GM12878 (cell line): ENCODE results near the gene GUCY2D. TPM values are rescaled to one million over a fixed set of nuclear protein-coding genes. Genes with fewer than 3 reads are reported as not detected.

Experiments used
- ATAC-seq: fragments of 200-7000 bp; cut with Tn5 transposase; 3 replicates; pipeline ENCODE4 v1.9.1; 2020; ENCODE audit warnings: mild to moderate bottlenecking, moderate library complexity
- BruUV-seq: library from RNA; stranded (reverse); fragments of 400-500 nt; replicated peaks from 2 replicates; lab custom pipeline; 2021; lab: Mats Ljungman, UMichigan
- CTCF ChIA-PET: fragments of 300-600 bp; sonication (Branson Sonifier 250); formaldehyde crosslinking; extraction: SDS; loops from one replicate; lab custom pipeline; 2021; ENCODE audit warnings: inconsistent platforms; lab: Yijun Ruan, JAX
- POLR2A ChIA-PET: fragments of 350-600 bp; formaldehyde crosslinking; extraction: SDS; loops from one replicate; lab custom pipeline; 2021; ENCODE audit warnings: inconsistent platforms; lab: Charles Lee
- RAD21 ChIA-PET: fragments of 300-600 bp; sonication (Branson Sonifier 250); formaldehyde crosslinking; loops from one replicate; lab custom pipeline; 2023; ENCODE audit warnings: antibody characterized with exemption; ENCODE audit not compliant: unreplicated experiment; lab: Charles Lee
- SMC1A ChIA-PET: fragments of 300-600 bp; sonication (Branson Sonifier 250); formaldehyde crosslinking; loops from one replicate; lab custom pipeline; 2023; ENCODE audit not compliant: unreplicated experiment, uncharacterized antibody; lab: Charles Lee
- DNase-seq: peaks from one replicate; pipeline ENCODE4 v3.0.0-alpha.2; 2011; ENCODE audit warnings: low read depth, low spot score
- FAIRE-seq: peaks from 3 replicates; lab custom pipeline; 2011; peaks lifted over from hg19 to GRCh38; lab: Jason Lieb, UNC
- H2AFZ ChIP-seq: 2 replicates; pipeline ENCODE4 v1.6.0; 2011; ENCODE audit warnings: low read depth, low read length, control low read depth; ENCODE audit not compliant: control insufficient read depth
- H3K27ac ChIP-seq: 2 replicates; pipeline ENCODE4 v1.5.1; 2011; ENCODE audit warnings: control low read depth; ENCODE audit not compliant: control insufficient read depth, insufficient read depth
- H3K27me3 ChIP-seq, 2 experiments: replicated peaks in 1 of 2; 2 replicates each; pipeline versions ENCODE4 v1.6.0 to v1.6.1; 2011; ENCODE audit warnings: low read length in 1 of 2; ENCODE audit not compliant: control insufficient read depth in 2 of 2, insufficient read depth in 2 of 2
- H3K36me3 ChIP-seq, 2 experiments: 2 replicates each; pipeline ENCODE4 v1.5.1; 2011; ENCODE audit warnings: low read length in 1 of 2; ENCODE audit not compliant: control insufficient read depth in 2 of 2, insufficient read depth in 2 of 2
- H3K4me1 ChIP-seq: 2 replicates; pipeline ENCODE4 v1.6.1; 2011; ENCODE audit warnings: mild to moderate bottlenecking, low read length, moderate library complexity, mixed read lengths; ENCODE audit not compliant: control insufficient read depth, insufficient read depth
- H3K4me2 ChIP-seq: 2 replicates; pipeline ENCODE4 v1.6.0; 2011; ENCODE audit warnings: control low read depth; ENCODE audit not compliant: control insufficient read depth, insufficient read depth
- H3K4me3 ChIP-seq: fragments of 200-600 bp; sonication (generic); 2 replicates; pipeline ENCODE4 v1.5.1; 2016
- H3K79me2 ChIP-seq: 2 replicates; pipeline ENCODE4 v1.6.0; 2011; ENCODE audit warnings: low read length; ENCODE audit not compliant: control insufficient read depth, insufficient read depth
- H3K9ac ChIP-seq: 2 replicates; pipeline ENCODE4 v1.8.0; 2011; ENCODE audit warnings: low read length, control low read depth, mixed read lengths; ENCODE audit not compliant: control insufficient read depth, insufficient read depth
- H3K9me3 ChIP-seq: replicated peaks from 3 replicates; pipeline ENCODE4 v1.5.1; 2011; ENCODE audit warnings: mild to moderate bottlenecking, low read length; ENCODE audit not compliant: control insufficient read depth, insufficient read depth
- H4K20me1 ChIP-seq: 2 replicates; pipeline ENCODE4 v1.6.0; 2011; ENCODE audit not compliant: control insufficient read depth, insufficient read depth
- BCLAF1 ChIP-seq: fragments of 450-650 bp; IDR thresholded peaks from 2 replicates; pipeline ENCODE4 v1.6.1; 2017; ENCODE audit warnings: antibody characterized with exemption, mild to moderate bottlenecking, moderate library complexity
- CBFB ChIP-seq: IDR thresholded peaks from 2 replicates; pipeline ENCODE4 v1.6.1; 2016; ENCODE audit warnings: antibody characterized with exemption, low read depth
- DPF2 ChIP-seq: fragments of 450-650 bp; IDR thresholded peaks from 2 replicates; pipeline ENCODE4 v1.6.1; 2017; ENCODE audit warnings: mild to moderate bottlenecking
- HDAC2 ChIP-seq: fragments of 200-600 bp; sonication (generic); IDR thresholded peaks from 2 replicates; pipeline ENCODE4 v1.6.1; 2017
- HDGF ChIP-seq: fragments of 450-650 bp; IDR thresholded peaks from 2 replicates; pipeline ENCODE4 v1.6.1; 2016; ENCODE audit warnings: antibody characterized with exemption
- IRF4 ChIP-seq: IDR thresholded peaks from 2 replicates; pipeline ENCODE4 v1.6.1; 2011; ENCODE audit warnings: low read depth, low read length
- KDM1A ChIP-seq: fragments of 200-600 bp; sonication (generic); IDR thresholded peaks from 2 replicates; pipeline ENCODE4 v1.6.1; 2016; ENCODE audit warnings: borderline replicate concordance
- TBL1XR1 ChIP-seq: IDR thresholded peaks from 2 replicates; pipeline ENCODE4 v1.6.1; 2012; ENCODE audit warnings: low read depth, low read length, improper control_type of control experiment
- YBX1 ChIP-seq: fragments of 450-650 bp; IDR thresholded peaks from 2 replicates; pipeline ENCODE4 v1.6.1; 2016; ENCODE audit warnings: antibody characterized with exemption
- YY1 ChIP-seq: IDR thresholded peaks from 2 replicates; pipeline ENCODE4 v1.6.1; 2011; ENCODE audit warnings: low read depth, mild to moderate bottlenecking, low read length
- WGBS: methylation state at CpG from one replicate; pipeline ENCODE4 v1.1.6; 2016; ENCODE audit warnings: low lambda C conversion rate; ENCODE audit not compliant: insufficient replicate concordance, insufficient coverage; ENCODE audit errors: missing lambda C conversion rate; 5-methylcytosine and 5-hydroxymethylcytosine counted together
- in situ Hi-C: fragments of 300-500 bp; cut with MboI; formaldehyde crosslinking; loops from 9 replicates; pipeline ENCODE4 v1.14.3; 2018; ENCODE audit warnings: mixed read lengths
- intact Hi-C: fragments of 100-400 bp; cut with micrococcal nuclease; formaldehyde crosslinking; loops from one replicate; pipeline ENCODE4 v1.14.2; 2022; ENCODE audit not compliant: unreplicated experiment
- polyA plus RNA-seq, 11 experiments: library from polyadenylated mRNA; depleted of rRNA in 4 of 11; unstranded in 6 of 11; stranded (reverse) in 5 of 11; fragments of >200 nt; fragmentation: Nextera tagmentation in 4 of 11; fragmentation: Illumina TruSeq in 1 of 11; extraction: Ambion mirVana in 4 of 11; extraction: Trizol in 1 of 11; gene quantifications; 1 replicate in 1 of 11; 2 replicates in 10 of 11; pipeline versions ENCODE4 v1.2.1 to v1.2.3, GENCODE V29; 2011 to 2016; ENCODE audit warnings: inconsistent platforms in 2 of 11, missing spikeins in 2 of 11, low read depth in 1 of 11
- total RNA-seq, 4 experiments: library from RNA; depleted of rRNA in 3 of 4; stranded (reverse); fragments of >200 nt in 3 of 4; fragmentation: Illumina TruSeq in 1 of 4; extraction: Trizol in 1 of 4; gene quantifications; 2 replicates each; pipeline versions ENCODE4 v1.2.1 to v1.2.3, GENCODE V29; 2013 to 2021

The GUCY2D gene
- total and polyA plus RNA-seq, 10 of the 15 experiments (the other 5 are each of a cell fraction or from before 2014, with no cell fraction given) = not detected

DNA sequence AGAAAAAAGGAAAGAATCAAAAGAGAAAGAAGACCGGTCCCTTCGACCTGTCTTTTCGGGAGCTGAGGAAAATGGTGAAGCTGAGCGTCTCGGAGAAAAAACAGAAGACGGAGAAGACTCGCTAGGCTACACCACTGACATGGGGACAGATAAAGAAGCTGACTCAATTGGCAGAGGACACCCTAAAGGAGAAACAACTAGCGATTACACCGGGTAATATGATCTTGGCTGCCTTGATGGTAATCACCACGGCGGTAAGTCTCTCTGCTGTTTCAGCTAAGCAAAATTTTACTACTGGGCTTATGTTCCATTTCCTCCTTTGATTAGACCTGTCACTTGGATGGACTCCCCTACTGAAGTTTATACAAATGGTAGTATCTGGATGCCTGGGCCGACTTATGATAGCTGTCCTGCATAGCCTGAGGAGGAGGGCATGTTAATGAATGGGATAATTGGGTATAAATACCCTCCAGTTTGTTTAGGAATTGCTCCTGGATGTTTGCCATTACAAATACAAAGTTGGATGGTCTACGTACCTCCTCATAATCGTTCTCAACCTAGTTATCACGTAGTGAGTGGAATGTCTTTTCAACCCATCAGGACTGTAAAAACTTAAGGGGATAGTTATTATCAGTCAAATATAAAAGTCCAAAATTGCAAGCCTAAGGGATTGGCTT, 60.5 kb downstream of the GUCY2D start:
- CTCF ChIA-PET = interaction anchor here (0.5 to 8.3 kb wide), 12 partner anchors 7 to 935 kb away, joined by 3 to 159 read pairs (median 54); partner anchors contain the start of genes ALOX12B and ALOXE3
- no peaks in the 10 kb centered on the region for H3K36me3 ChIP-seq
- SMC1A ChIA-PET = interaction anchor here (0.8 to 4.5 kb wide), 7 partner anchors 12 to 238 kb away, joined by 3 to 37 read pairs (median 4); no protein-coding TSS in a partner anchor
- RAD21 ChIA-PET = interaction anchor here (1.4 to 1.7 kb wide), 3 partner anchors 49 to 76 kb away, joined by 3 to 5 read pairs (median 4); no protein-coding TSS in a partner anchor
- H3K9ac ChIP-seq = no peak overlapping the region
- H3K4me1 ChIP-seq = no peaks in the 10 kb centered on the region
- DNase-seq (no peak), FAIRE-seq (no peak), ATAC-seq (no peak)
- no peak overlapping the region for H3K4me2 ChIP-seq
- in situ Hi-C loops (no loop called here), intact Hi-C loops (loop anchor here (5.0 kb wide), 2 partner anchors 54 to 99 kb away; partner anchors contain the start of genes ALOXE3 and VAMP2)
- H4K20me1 ChIP-seq = no peaks in the 10 kb centered on the region
- TF ChIP-seq IRF4 = no peak
- no peak for TF ChIP-seq CBFB
- TF ChIP-seq YBX1 = no peak
- no peak for TF ChIP-seq DPF2
- H3K4me3 ChIP-seq = no peak overlapping the region
- H2AFZ ChIP-seq = no peak overlapping the region
- H3K27ac ChIP-seq = no peak overlapping the region
- H3K9me3 ChIP-seq = no peaks in the 10 kb centered on the region
- peaks cover 3 to 4% of the 10 kb centered on the region in 2 experiments for H3K27me3 ChIP-seq
- WGBS = 47% methylated on average over 15 of the region's 15 CpGs
- no TSS peak for BruUV-seq
- POLR2A ChIA-PET = interaction anchor here (0.8 kb wide), 1 partner anchor 66 kb away, joined by 3 read pairs; no protein-coding TSS in a partner anchor
- no peaks in the 10 kb centered on the region for H3K79me2 ChIP-seq

DNA sequence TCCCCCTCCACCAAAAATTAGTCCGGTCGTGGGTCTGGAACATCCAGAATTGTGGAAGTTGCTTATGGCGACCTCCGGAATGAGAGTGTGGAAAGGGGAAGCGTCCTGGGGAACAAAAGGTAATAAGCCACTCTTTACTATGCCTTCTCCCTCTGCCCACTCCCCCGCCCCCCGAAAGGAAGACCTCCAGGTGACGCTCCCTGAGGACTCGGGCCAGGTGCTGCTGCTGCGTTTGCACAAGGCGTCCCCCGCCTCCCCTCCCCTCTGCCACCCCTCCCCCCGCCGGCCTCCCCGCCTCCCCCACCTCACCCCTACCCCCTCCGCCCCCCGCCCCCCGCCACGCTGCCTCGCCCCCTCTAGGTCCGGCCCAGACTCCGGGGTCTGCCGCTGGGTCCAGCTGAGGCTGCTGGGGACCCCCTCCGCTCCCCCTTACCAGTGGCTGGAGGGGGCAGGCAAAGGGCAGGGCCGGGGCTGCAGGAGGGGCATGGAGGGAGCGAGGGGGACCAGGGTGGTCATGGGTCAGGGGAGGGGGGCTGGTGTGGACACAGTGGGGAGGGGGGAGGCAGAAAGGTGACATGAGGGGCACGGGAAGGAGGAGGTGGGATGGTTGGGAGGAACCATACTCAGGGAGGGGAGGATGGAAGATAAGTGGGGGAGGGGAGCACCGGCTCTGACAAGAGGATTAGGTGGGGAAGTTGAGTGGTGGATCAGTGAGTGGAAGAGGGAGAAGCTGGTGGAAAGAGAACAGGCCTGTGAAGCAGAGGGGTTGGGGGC, 61.5 kb downstream of the GUCY2D start:
- DNase-seq = no peak
- no peak overlapping the region for H3K9ac ChIP-seq
- H3K4me1 ChIP-seq = no peaks in the 10 kb centered on the region
- in situ Hi-C loops (no loop called here), intact Hi-C loops (loop anchor here (5.0 kb wide), 2 partner anchors 53 to 98 kb away; partner anchors contain the start of genes ALOXE3 and VAMP2)
- H3K27ac ChIP-seq = no peak overlapping the region
- H3K27me3 ChIP-seq = peaks cover 3 to 4% of the 10 kb centered on the region in 2 experiments
- no peak overlapping the region for H2AFZ ChIP-seq
- H4K20me1 ChIP-seq = no peaks in the 10 kb centered on the region
- WGBS = 20% methylated on average over 7 of the region's 28 CpGs
- H3K4me2 ChIP-seq = no peak overlapping the region
- ChIA-PET SMC1A (no interaction called here), CTCF (interaction anchor here (1.4 to 2.4 kb wide), 2 partner anchors 10 to 237 kb away, joined by 3 to 8 read pairs; no protein-coding TSS in a partner anchor), POLR2A (no interaction called here), RAD21 (no interaction called here)
- no peak for ATAC-seq
- FAIRE-seq = no peak
- H3K4me3 ChIP-seq = no peak overlapping the region
- H3K79me2 ChIP-seq = no peaks in the 10 kb centered on the region
- no peaks in the 10 kb centered on the region for H3K36me3 ChIP-seq
- no TSS peak for BruUV-seq
- no peaks in the 10 kb centered on the region for H3K9me3 ChIP-seq
- TF ChIP-seq TBL1XR1 (no peak), YY1 (no peak), BCLAF1 (no peak), HDGF (no peak), KDM1A (no peak), HDAC2 (no peak)
